Measurements from ENCODE around the gene LHFPL3.
"Not testable (repeated sequence)": the region's sequence is repeated elsewhere in the genome, so short reads cannot be mapped to it uniquely, and the experiment has no call there.

The LHFPL3 gene

GRCh38 chr7:104903044-104903443 is 574.6 kb downstream of the LHFPL3 start:
- DNase-seq, result no peak

GRCh38 chr7:104903846-104904245 is 575.4 kb downstream of the LHFPL3 start:
- no peak for DNase-seq

GRCh38 chr7:104906032-104906431 is 577.6 kb downstream of the LHFPL3 start:
- no peak for DNase-seq

GRCh38 chr7:104906556-104906955 is 578.2 kb downstream of the LHFPL3 start:
- DNase-seq, result no peak

- DNase-seq, result no peak
These were observed 580.2 kb downstream of the LHFPL3 start for GRCh38 chr7:104908636-104909035.

GRCh38 chr7:104909096-104909495 is 580.7 kb downstream of the LHFPL3 start:
- no peak for DNase-seq

GRCh38 chr7:104914421-104914820 is 586.0 kb downstream of the LHFPL3 start:
- DNase-seq, result no peak

GRCh38 chr7:104921596-104921995 is 593.2 kb downstream of the LHFPL3 start:
- DNase-seq, result no peak

GRCh38 chr7:104922182-104923009 is 594.0 kb downstream of the LHFPL3 start:
- no peak for DNase-seq

- DNase-seq, result peak; percentile 56 to 87 (median 78)
These were observed 594.6 kb downstream of the LHFPL3 start for GRCh38 chr7:104923010-104923421.

- not testable (repeated sequence) for DNase-seq
These were observed 597.8 kb downstream of the LHFPL3 start for GRCh38 chr7:104926189-104926588.

GRCh38 chr7:104926601-104927041 is 598.2 kb downstream of the LHFPL3 start:
- DNase-seq, result no peak

GRCh38 chr7:104927055-104927454 is 598.7 kb downstream of the LHFPL3 start:
- peak in 2 of 3 experiments; percentile 23 to 45 for DNase-seq

- DNase-seq, result no peak
These were observed 600.5 kb downstream of the LHFPL3 start for GRCh38 chr7:104928721-104929400.

- no peak for DNase-seq
These were observed 601.5 kb downstream of the LHFPL3 start for GRCh38 chr7:104929921-104930320.

GRCh38 chr7:104931181-104931781 is 602.9 kb downstream of the LHFPL3 start:
- DNase-seq, result no peak

GRCh38 chr7:104933022-104933421 is 604.6 kb downstream of the LHFPL3 start:
- DNase-seq, result no peak

- peak in 1 of 3 experiments; percentile 11 for DNase-seq
These were observed 605.2 kb downstream of the LHFPL3 start for GRCh38 chr7:104933521-104933988.

- DNase-seq, result peak in 1 of 3 experiments; percentile 9
These were observed 606.3 kb downstream of the LHFPL3 start for GRCh38 chr7:104934665-104935064.

- DNase-seq, result no peak
These were observed 606.9 kb downstream of the LHFPL3 start for GRCh38 chr7:104935276-104935675.

- DNase-seq, result no peak
These were observed 608.1 kb downstream of the LHFPL3 start for GRCh38 chr7:104936546-104936945.

- not testable (repeated sequence) for DNase-seq
These were observed 609.1 kb downstream of the LHFPL3 start for GRCh38 chr7:104937489-104937888.

- no peak for DNase-seq
These were observed 610.5 kb downstream of the LHFPL3 start for GRCh38 chr7:104938741-104939390.
